SH-SY5Y (cell line): Measurements from ENCODE around the gene PTX3.

Source experiments
- GATA2 ChIP-seq: IDR thresholded peaks from 2 replicates; pipeline ENCODE4 v1.6.1; 2011; ENCODE audit warnings: mild to moderate bottlenecking, low read depth, low read length
- GATA3 ChIP-seq: IDR thresholded peaks from 2 replicates; pipeline ENCODE4 v1.6.1; 2011; ENCODE audit warnings: low read depth, mild to moderate bottlenecking, low read length, moderate library complexity

The PTX3 gene

GRCh38 chr3:157436583-157437291 is at the start of gene PTX3:
PTX3 (plus strand) TSS chr3:157436850; CDS start chr3:157436934, 84 bp downstream.
- TF ChIP-seq GATA3 (no peak), GATA2 (no peak)

- TF ChIP-seq GATA2 (no peak), GATA3 (no peak)
Observed at GRCh38 chr3:157387708-157388435, 48.8 kb upstream of the PTX3 start.

GRCh38 chr3:157388976-157389375 is 47.7 kb upstream of the PTX3 start:
- TF ChIP-seq GATA3 (no peak), GATA2 (no peak)

- TF ChIP-seq GATA3 (no peak), GATA2 (no peak)
Observed at GRCh38 chr3:157390713-157391515, 45.7 kb upstream of the PTX3 start.

- no peak for TF ChIP-seq GATA3
- no peak for TF ChIP-seq GATA2
Observed at GRCh38 chr3:157392104-157392503, 44.5 kb upstream of the PTX3 start.

GRCh38 chr3:157393113-157393512 is 43.5 kb upstream of the PTX3 start:
- TF ChIP-seq GATA3: no peak
- no peak for TF ChIP-seq GATA2

- TF ChIP-seq GATA3 (no peak), GATA2 (no peak)
Observed at GRCh38 chr3:157394411-157394810, 42.2 kb upstream of the PTX3 start.

GRCh38 chr3:157398598-157398997 is 38.1 kb upstream of the PTX3 start:
- TF ChIP-seq GATA2: no peak
- TF ChIP-seq GATA3: no peak

GRCh38 chr3:157404381-157404780 is 32.3 kb upstream of the PTX3 start:
- no peak for TF ChIP-seq GATA3
- no peak for TF ChIP-seq GATA2

GRCh38 chr3:157405457-157405856 is 31.2 kb upstream of the PTX3 start:
- TF ChIP-seq GATA3: no peak
- TF ChIP-seq GATA2: no peak

- no peak for TF ChIP-seq GATA3
- TF ChIP-seq GATA2: no peak
Observed at GRCh38 chr3:157406394-157406793, 30.3 kb upstream of the PTX3 start.

GRCh38 chr3:157407769-157408168 is 28.9 kb upstream of the PTX3 start:
- TF ChIP-seq GATA3 (no peak), GATA2 (no peak)

- no peak for TF ChIP-seq GATA2
- no peak for TF ChIP-seq GATA3
Observed at GRCh38 chr3:157408499-157409149, 28.0 kb upstream of the PTX3 start.

GRCh38 chr3:157409516-157409915 is 27.1 kb upstream of the PTX3 start:
- no peak for TF ChIP-seq GATA2
- TF ChIP-seq GATA3: no peak
